ENCODE data around the gene LAMA3. TPM values are rescaled to one million over a fixed set of nuclear protein-coding genes. Genes with fewer than 3 reads are reported as not detected.

Gene LAMA3
- total and polyA plus RNA-seq, 2 of the 13 experiments (the other 11 are each of a cell fraction or from before 2014, with no cell fraction given) = 0.45 to 2.2 TPM

GRCh38 chr18:23725827-23726661 is 36.8 kb downstream of the LAMA3 start (continued):
- no peak for TF ChIP-seq ZNF260 (CRISPR knock-in tag; IDR thresholded peaks at IDR 0.05; ENCODE audit: borderline replicate concordance, low read depth)
- no peak for TF ChIP-seq NRL (CRISPR knock-in tag; IDR thresholded peaks at IDR 0.05; ENCODE audit: borderline replicate concordance)
- TF ChIP-seq ZNF124 (CRISPR knock-in tag; IDR thresholded peaks at IDR 0.05) = no peak
- no peak for TF ChIP-seq ZNF556 (CRISPR knock-in tag; IDR thresholded peaks at IDR 0.05; ENCODE audit: borderline replicate concordance)

GRCh38 chr18:23727707-23728493 is 38.6 kb downstream of the LAMA3 start:
- Histone ChIP-seq H3K9ac (ENCODE audit: insufficient read depth, low read depth, low read length) (no peak overlapping the region), H3K79me2 (ENCODE audit: insufficient read depth, low read length) (no peaks in the 10 kb centered on the region), H4K20me1 (ENCODE audit: insufficient read depth, low read length) (no peaks in the 10 kb centered on the region), H3K27ac (ENCODE audit: extremely low read length, insufficient read depth, low read length) (no peak overlapping the region), H3K36me3 (replicated peaks in 1 of 2; ENCODE audit: control insufficient read depth in 1 of 2, insufficient read depth in 2 of 2, low read length in 2 of 2) (no peaks in the 10 kb centered on the region), H3K4me1 (ENCODE audit: insufficient read depth, low read length) (no peaks in the 10 kb centered on the region), H2AFZ (ENCODE audit: low read length) (no peak overlapping the region), H3K4me2 (ENCODE audit: low read depth, low read length) (no peak overlapping the region), H3K4me3 (replicated peaks in 1 of 3; ENCODE audit: insufficient read depth in 1 of 3, low read depth in 2 of 3, low read length in 3 of 3) (no peak overlapping the region), H3K27me3 (ENCODE audit: control insufficient read depth in 1 of 2, insufficient read depth in 2 of 2, low read length in 2 of 2) (peaks cover 0 to 3% of the 10 kb centered on the region in 2 experiments; a peak in 1 of 5 replicates), H3K9me3 (ENCODE audit: low read length) (no peaks in the 10 kb centered on the region)
- no peak for DNase-seq (ENCODE audit: low spot score)
- no peak for ATAC-seq
- CTCF ChIA-PET (ENCODE audit: low intra/inter-chr PET ratio, low total read pairs) = no interaction called here
- WGBS (ENCODE audit: low lambda C conversion rate) = 30% methylated on average over 6 of the region's 6 CpGs
- intact Hi-C loops (cut with micrococcal nuclease; ENCODE audit: unreplicated experiment) (no loop called here), in situ Hi-C loops (cut with HindIII; ENCODE audit: extremely low pct_ligation_motif_present, low pct_unique_long_range_greater_than_20kb) (no loop called here)
- BruUV-seq (replicated peaks) = no TSS peak
- no peak for FAIRE-seq
- POLR2A ChIA-PET = no interaction called here
- TF ChIP-seq XRCC5 (optimal IDR thresholded peaks at IDR 0.05; ENCODE audit: low read length) = no peak
- no peak for TF ChIP-seq NCOA1 (CRISPR knock-in tag; IDR thresholded peaks at IDR 0.05)
- no peak for TF ChIP-seq JDP2 (CRISPR knock-in tag; IDR thresholded peaks at IDR 0.05; ENCODE audit: borderline replicate concordance)
- no peak for TF ChIP-seq PITX1 (CRISPR knock-in tag; IDR thresholded peaks at IDR 0.05)
- TF ChIP-seq BCL6 (CRISPR knock-in tag; IDR thresholded peaks at IDR 0.05) = no peak
- TF ChIP-seq HOXA5 (CRISPR knock-in tag; IDR thresholded peaks at IDR 0.05) = no peak
- no peak for TF ChIP-seq GFI1 (CRISPR knock-in tag; IDR thresholded peaks at IDR 0.05; ENCODE audit: borderline replicate concordance)
- no peak for TF ChIP-seq ZNF276 (CRISPR knock-in tag; IDR thresholded peaks at IDR 0.05; ENCODE audit: low read depth)
- TF ChIP-seq ARID5B (CRISPR knock-in tag; IDR thresholded peaks at IDR 0.05) = no peak
- no peak for TF ChIP-seq U2AF1 (optimal IDR thresholded peaks at IDR 0.05; ENCODE audit: low read depth, low read length)
- TF ChIP-seq NR2C2 (CRISPR knock-in tag; IDR thresholded peaks at IDR 0.05; ENCODE audit: borderline replicate concordance) = no peak
- no peak for TF ChIP-seq ZSCAN31 (CRISPR knock-in tag; IDR thresholded peaks at IDR 0.05; ENCODE audit: low read depth)
